Mucosa of rectum (tissue), 2 donors: ENCODE data around the gene ARMH4.

ENCODE experiments used
- H3K27ac ChIP-seq, 2 donors: one replicate each; pipeline ENCODE4 v1.7.0; 2013; ENCODE audit warnings: inconsistent platforms in 2 of 2, low read depth in 2 of 2, low read length in 2 of 2
- H3K27me3 ChIP-seq, 2 donors: one replicate each; pipeline ENCODE4 v1.7.0; 2013; ENCODE audit warnings: low read length in 2 of 2; ENCODE audit not compliant: control insufficient read depth in 2 of 2, insufficient read depth in 2 of 2
- H3K36me3 ChIP-seq, 2 donors: one replicate each; pipeline ENCODE4 v1.7.0; 2013; ENCODE audit warnings: low read length in 2 of 2; ENCODE audit not compliant: control insufficient read depth in 2 of 2, insufficient read depth in 2 of 2
- H3K4me1 ChIP-seq, 2 donors: one replicate each; pipeline ENCODE4 v1.7.0; 2013; ENCODE audit warnings: low read length in 2 of 2, mild to moderate bottlenecking in 1 of 2; ENCODE audit not compliant: control insufficient read depth in 2 of 2, insufficient read depth in 2 of 2
- H3K4me3 ChIP-seq, 2 donors: one replicate each; pipeline ENCODE4 v1.7.0; 2013; ENCODE audit warnings: low read length in 2 of 2
- H3K9ac ChIP-seq, 2 donors: one replicate each; pipeline ENCODE4 v1.7.0; 2013; ENCODE audit warnings: low read length in 2 of 2, low read depth in 1 of 2, mild to moderate bottlenecking in 1 of 2
- H3K9me3 ChIP-seq, 2 donors: one replicate each; pipeline ENCODE4 v1.7.0; 2013; ENCODE audit warnings: low read length in 2 of 2; ENCODE audit not compliant: control insufficient read depth in 2 of 2
- donor health status: healthy.
- donor health status: Normal muscosa, but diverticular disease.

Gene ARMH4

GRCh38 chr14:58177125-58177524 is 25.1 kb upstream of the ARMH4 start:
- H3K4me3 ChIP-seq, result no peak overlapping the region

GRCh38 chr14:58171090-58171489 is 19.1 kb upstream of the ARMH4 start:
- no peak overlapping the region for H3K4me3 ChIP-seq
- H3K9ac ChIP-seq, result no peak overlapping the region
- H3K4me1 ChIP-seq, result peaks cover 0 to 2% of the 10 kb centered on the region in 2 donors
- no peaks in the 10 kb centered on the region for H3K27me3 ChIP-seq
- H3K27ac ChIP-seq, result no peak overlapping the region
- no peaks in the 10 kb centered on the region for H3K9me3 ChIP-seq
- no peaks in the 10 kb centered on the region for H3K36me3 ChIP-seq

More at GRCh38 chr14:58177125-58177524, 25.1 kb upstream of the ARMH4 start:
- H3K36me3 ChIP-seq, result no peaks in the 10 kb centered on the region
- no peak overlapping the region for H3K27ac ChIP-seq
- H3K9ac ChIP-seq, result no peak overlapping the region
- no peaks in the 10 kb centered on the region for H3K4me1 ChIP-seq
- no peaks in the 10 kb centered on the region for H3K27me3 ChIP-seq
- no peaks in the 10 kb centered on the region for H3K9me3 ChIP-seq

DNA sequence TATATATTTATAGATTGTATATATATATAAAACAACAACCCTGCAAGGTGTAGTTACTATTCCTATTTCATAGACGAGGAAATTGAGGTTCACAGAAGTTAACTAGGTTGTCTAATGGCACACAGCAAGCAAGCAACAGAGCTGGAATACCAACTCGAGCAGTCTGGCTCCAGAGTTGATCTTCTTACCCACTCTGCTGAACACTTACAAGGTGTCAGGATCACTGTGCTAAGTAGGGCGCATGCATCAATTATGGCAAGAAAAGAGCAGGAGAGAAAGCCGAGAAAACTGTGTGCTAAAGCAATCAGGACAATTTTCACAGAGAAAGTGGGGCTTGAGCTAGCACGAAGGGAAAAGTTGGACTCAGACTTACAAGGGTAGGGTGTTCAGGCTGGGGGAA is 15.9 kb upstream of the ARMH4 start:
- no peaks in the 10 kb centered on the region for H3K36me3 ChIP-seq
- H3K4me1 ChIP-seq, result peaks cover 0 to 2% of the 10 kb centered on the region in 2 donors
- H3K9me3 ChIP-seq, result no peaks in the 10 kb centered on the region
- no peak overlapping the region for H3K27ac ChIP-seq
- H3K4me3 ChIP-seq, result no peak overlapping the region
- H3K9ac ChIP-seq, result no peak overlapping the region
- no peaks in the 10 kb centered on the region for H3K27me3 ChIP-seq

GRCh38 chr14:58167057-58167456 is 15.0 kb upstream of the ARMH4 start:
- peaks cover 0 to 2% of the 10 kb centered on the region in 2 donors for H3K4me1 ChIP-seq
- H3K4me3 ChIP-seq, result no peak overlapping the region
- H3K9ac ChIP-seq, result no peak overlapping the region
- H3K9me3 ChIP-seq, result no peaks in the 10 kb centered on the region
- H3K27me3 ChIP-seq, result no peaks in the 10 kb centered on the region
- H3K27ac ChIP-seq, result no peak overlapping the region
- H3K36me3 ChIP-seq, result no peaks in the 10 kb centered on the region

GRCh38 chr14:58166005-58166983 is 14.3 kb upstream of the ARMH4 start:
- Histone ChIP-seq H3K27ac (no peak overlapping the region), H3K36me3 (no peaks in the 10 kb centered on the region)

DNA sequence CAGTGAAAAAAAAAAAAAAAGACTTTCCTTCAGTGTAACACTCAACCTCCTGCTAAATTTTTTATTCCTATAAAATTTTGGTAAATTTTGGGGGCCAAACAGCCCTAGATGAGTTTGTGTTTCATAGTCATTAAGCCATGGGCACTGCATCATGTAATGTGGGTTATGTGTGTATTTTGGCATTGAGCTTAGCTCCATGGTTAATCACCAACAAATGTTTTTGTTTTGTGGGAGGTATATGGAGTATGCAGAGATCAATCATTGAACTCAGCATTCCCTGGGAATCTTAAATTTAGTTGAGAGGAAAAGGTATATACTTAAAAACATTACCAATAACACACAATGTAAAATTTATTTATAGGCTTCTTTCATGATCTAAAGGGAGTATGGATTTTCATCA is 8.5 kb upstream of the ARMH4 start:
- H3K9me3 ChIP-seq, result no peaks in the 10 kb centered on the region
- no peak overlapping the region for H3K27ac ChIP-seq
- no peaks in the 10 kb centered on the region for H3K36me3 ChIP-seq
- no peaks in the 10 kb centered on the region for H3K27me3 ChIP-seq
- H3K9ac ChIP-seq, result no peak overlapping the region
- H3K4me3 ChIP-seq, result no peak overlapping the region
- H3K4me1 ChIP-seq, result no peaks in the 10 kb centered on the region

More at GRCh38 chr14:58166005-58166983, 14.3 kb upstream of the ARMH4 start:
- H3K9ac ChIP-seq, result no peak overlapping the region
- H3K4me1 ChIP-seq, result peaks cover 0 to 2% of the 10 kb centered on the region in 2 donors
- H3K9me3 ChIP-seq, result no peaks in the 10 kb centered on the region
- no peak overlapping the region for H3K4me3 ChIP-seq
- H3K27me3 ChIP-seq, result no peaks in the 10 kb centered on the region

GRCh38 chr14:58151133-58152013 is 640 bp downstream of the ARMH4 start:
- Histone ChIP-seq H3K9ac (peak overlapping the region; percentile 53 to 66), H3K9me3 (no peaks in the 10 kb centered on the region), H3K27ac (peak overlapping the region in 1 of 2 donors; percentile 22)

DNA sequence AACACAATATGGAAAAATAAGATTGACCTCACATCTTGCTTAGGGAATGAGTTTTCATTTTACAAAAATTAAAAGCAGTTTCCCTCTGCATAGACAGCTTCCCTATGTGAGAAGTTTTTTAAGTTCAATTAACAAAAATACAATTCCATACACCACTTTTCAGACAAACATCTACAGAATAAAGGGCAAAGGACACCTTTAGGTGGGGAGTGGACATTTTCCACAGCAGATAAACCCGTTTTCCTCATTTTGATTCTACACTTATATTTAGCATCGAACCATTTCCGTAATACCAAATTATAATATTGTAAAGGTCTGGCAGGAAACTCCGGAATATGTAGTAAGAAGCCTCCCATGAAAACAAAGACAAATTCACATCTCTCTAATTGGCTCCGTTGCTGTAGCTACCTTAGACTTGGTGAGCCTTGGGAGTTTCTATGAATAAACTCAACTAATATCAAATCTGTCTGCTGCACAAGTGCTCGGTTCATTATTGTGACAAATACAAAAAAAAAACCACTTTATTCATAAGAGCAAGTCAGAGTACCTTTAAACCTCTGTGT is 1.7 kb downstream of the ARMH4 start:
- H3K27ac ChIP-seq, result no peak overlapping the region
- H3K9ac ChIP-seq, result no peak overlapping the region
- H3K4me3 ChIP-seq, result no peak overlapping the region
- H3K4me1 ChIP-seq, result peaks cover 5 to 12% of the 10 kb centered on the region in 2 donors
- peaks cover 9 to 21% of the 10 kb centered on the region in 2 donors for H3K27me3 ChIP-seq
- no peaks in the 10 kb centered on the region for H3K9me3 ChIP-seq
- no peaks in the 10 kb centered on the region for H3K36me3 ChIP-seq

More at GRCh38 chr14:58151133-58152013, 640 bp downstream of the ARMH4 start:
- Histone ChIP-seq H3K27me3 (peaks cover 8 to 21% of the 10 kb centered on the region in 2 donors), H3K4me1 (peaks cover 5 to 12% of the 10 kb centered on the region in 2 donors), H3K36me3 (no peaks in the 10 kb centered on the region), H3K4me3 (peak overlapping the region; percentile 80 to 81)

- H3K9me3 ChIP-seq, result no peaks in the 10 kb centered on the region
- H3K4me1 ChIP-seq, result peaks cover 5 to 12% of the 10 kb centered on the region in 2 donors
- no peak overlapping the region for H3K4me3 ChIP-seq
- H3K36me3 ChIP-seq, result no peaks in the 10 kb centered on the region
- no peak overlapping the region for H3K9ac ChIP-seq
- no peak overlapping the region for H3K27ac ChIP-seq
- H3K27me3 ChIP-seq, result peaks cover 9 to 21% of the 10 kb centered on the region in 2 donors
Observed at GRCh38 chr14:58149196-58149595, 2.8 kb downstream of the ARMH4 start.
